HG03159 (cell line): ENCODE data around the gene ZFC3H1.

Source experiments
- ATAC-seq: cut with Tn5 transposase; IDR thresholded peaks from one replicate; pipeline ENCODE4 v1.9.1; 2021; ENCODE audit warnings: mild to moderate bottlenecking, moderate library complexity; ENCODE audit not compliant: unreplicated experiment

ZFC3H1 gene

DNA sequence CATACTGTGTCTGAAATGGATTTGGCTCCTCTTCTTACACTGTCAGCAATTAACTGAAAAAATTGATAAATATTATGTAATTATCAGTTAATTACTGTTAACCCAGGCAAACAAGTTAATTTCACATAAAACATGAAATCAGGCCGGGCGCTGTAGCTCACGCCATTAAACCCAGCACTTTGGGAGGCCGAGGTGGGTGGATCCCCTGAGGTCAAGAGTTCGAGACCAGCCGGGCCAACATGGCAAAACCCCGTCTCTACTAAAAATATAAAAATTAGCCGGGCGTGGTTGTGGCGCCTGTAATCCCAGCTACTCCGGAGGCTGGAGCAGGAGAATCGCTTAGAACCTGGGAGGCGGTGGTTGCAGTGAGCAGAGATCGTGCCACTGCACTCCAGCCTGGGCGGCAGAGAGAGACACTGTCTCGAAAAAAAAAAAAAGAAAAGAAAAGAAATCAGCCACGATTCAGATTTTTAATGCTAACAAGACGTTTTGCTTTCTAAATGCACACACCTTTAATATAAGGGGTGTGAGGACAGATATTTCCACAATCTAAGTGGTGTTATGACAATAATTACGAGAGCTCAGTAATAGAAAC, 21.8 kb upstream of the ZFC3H1 start:
- no peak for ATAC-seq

DNA sequence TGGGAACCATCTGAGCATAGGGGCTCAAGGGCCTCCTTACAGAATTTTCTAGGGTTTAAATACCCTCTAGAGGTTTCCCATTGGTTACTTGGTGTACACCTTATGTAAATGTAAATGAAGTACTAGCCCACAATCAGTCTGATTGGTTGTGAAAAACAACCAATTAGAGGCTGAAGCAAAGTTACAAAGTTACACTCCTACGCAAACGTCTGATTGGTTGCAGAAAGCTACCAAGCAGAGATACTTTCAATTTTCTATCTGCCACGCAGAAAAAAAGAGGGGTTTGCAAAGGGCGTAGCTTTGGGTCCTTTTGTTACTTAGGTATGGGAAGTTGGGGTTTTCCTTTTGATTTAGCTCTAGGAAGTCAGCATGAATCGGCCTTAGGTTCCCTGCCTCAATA, 20.4 kb upstream of the ZFC3H1 start:
- no peak for ATAC-seq

DNA sequence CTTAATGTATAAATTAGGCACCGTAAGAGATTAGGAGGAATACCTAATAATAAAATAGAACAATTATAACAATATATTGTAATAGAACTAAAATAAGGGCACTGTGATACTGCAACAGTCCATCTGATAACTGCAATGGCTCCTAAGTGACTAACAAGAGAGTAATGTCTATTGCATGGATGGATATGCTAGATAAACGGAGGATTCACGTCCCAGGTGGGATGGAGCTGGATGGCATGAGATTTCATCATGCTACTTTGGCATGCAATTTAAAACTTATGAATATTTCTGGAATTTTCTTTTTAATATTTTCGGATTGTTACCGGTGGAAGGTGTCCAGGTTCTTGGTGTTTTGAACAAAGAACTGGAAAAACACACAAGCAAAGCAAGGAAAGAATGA, 20.0 kb upstream of the ZFC3H1 start:
- no peak for ATAC-seq

DNA sequence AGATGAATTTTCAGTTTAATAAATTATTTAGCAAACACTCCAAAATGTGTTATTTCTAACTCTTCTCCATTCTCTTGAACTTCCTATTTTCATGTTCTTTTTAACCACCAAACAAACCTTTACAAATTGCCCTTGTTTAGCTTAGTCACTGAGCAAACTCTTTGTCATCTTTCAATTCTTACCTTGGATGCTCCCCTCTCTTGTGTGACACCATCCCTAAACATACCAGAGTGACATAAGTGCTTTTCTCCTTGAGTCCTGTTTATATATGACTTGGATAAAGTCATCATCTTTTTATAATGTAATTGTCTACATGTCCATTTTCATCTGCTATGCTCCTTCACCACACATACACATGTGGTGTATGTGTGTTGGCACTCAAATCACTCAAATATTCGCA, 18.8 kb upstream of the ZFC3H1 start:
- ATAC-seq: no peak

DNA sequence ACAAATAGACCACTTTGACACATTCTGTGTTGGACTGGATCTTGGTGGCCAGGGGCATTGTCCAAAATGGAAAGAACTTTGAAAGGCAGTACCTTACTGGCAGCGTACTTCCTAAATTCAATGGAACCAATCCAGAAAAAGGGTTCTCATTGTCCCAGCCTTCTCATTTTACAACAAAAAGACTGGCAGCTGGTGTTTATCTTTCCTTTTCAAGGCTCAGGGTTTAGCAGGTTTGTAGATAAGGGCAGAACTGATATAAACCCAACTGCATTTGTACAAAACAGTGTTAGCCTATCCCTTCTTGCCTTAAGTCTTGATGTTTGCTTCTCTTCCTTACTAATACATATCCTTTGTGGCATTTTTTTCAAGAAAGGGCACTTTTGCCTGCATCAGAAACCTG, 8.2 kb upstream of the ZFC3H1 start:
- no peak for ATAC-seq

DNA sequence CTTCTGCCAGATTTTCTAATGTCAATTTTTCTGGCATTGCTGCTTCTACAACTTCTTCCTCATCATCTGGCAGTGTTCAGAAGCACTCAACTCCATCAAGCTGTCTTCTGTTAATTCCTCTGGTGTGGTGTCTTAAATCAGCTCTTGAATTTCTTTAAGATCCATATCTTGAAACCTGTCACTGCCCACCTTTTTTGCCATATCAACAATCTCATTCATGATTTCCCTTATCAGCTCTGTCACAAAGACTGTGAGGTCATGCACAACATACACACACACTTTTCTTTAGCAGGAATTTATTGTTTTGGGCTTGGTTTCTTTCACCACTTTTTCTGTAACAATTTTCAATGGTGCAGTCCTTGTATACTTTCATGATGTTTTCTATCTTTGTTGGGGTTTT, 7.7 kb upstream of the ZFC3H1 start:
- no peak for ATAC-seq

DNA sequence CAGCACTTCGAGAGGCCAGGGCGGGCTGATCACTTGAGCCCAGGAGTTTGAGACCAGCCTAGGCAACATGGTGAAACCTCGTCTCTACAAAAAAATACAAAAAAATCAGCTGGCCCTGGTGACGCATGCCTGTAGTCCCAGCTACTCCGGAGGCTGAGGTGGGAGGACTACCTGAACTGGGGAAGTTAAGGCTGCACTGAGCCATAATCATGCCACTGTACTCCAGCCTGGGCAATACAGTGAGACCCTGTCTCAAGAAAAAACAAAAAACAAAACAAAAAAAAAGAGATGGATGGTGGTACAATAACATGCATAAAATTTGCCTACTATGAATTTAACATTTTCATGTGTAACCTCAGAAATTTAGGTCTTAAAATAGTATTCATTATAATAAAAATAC, 2.6 kb upstream of the ZFC3H1 start:
- no peak for ATAC-seq

DNA sequence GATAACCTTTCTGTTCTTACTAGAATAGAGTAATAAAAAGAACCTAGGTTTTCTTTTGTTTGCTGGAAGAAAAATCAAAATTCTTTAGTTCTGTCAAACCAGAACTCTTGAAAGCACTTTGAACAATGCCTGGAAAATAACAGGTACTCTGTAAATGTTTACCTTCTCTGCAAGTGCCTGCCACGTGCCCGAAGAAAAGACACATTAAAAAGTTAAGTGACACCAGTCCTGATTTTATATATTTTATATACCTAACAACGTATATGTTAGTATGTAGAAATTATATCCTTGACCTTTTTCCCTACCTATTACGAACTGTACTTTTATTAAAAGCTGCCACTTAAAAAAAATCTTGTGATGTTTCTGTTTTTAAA, 1.4 kb upstream of the ZFC3H1 start:
- ATAC-seq: no peak

DNA sequence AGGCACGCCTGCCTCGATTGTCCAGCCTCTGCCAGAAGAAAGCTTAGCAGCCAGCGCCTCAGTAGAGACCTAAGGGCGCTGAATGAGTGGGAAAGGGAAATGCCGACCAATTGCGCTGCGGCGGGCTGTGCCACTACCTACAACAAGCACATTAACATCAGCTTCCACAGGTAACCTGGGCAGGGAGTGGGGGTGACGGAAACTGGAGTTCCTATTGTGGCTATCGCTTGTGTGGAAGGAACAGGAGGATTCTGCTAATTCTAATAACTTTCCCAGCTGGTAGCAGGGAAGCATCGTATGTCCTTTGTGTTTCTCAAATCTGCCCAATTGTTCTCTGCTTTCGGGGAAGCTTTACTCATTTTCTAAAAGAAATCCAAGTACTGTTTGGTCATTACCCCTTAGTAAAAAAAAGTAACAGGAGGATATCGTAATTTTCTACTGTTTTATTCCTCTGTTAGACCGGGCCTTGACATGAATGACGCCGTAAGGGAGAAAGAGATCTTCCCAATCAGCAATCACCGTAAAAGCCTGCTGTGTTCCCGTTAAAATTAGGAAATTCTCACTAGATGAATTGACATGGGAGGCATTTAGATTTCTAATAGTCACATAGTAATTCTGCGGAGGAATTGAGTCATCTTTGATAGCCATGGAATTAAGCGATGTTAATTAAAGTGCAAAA, 902 bp upstream of the ZFC3H1 start:
- peak; percentile 17 for ATAC-seq

DNA sequence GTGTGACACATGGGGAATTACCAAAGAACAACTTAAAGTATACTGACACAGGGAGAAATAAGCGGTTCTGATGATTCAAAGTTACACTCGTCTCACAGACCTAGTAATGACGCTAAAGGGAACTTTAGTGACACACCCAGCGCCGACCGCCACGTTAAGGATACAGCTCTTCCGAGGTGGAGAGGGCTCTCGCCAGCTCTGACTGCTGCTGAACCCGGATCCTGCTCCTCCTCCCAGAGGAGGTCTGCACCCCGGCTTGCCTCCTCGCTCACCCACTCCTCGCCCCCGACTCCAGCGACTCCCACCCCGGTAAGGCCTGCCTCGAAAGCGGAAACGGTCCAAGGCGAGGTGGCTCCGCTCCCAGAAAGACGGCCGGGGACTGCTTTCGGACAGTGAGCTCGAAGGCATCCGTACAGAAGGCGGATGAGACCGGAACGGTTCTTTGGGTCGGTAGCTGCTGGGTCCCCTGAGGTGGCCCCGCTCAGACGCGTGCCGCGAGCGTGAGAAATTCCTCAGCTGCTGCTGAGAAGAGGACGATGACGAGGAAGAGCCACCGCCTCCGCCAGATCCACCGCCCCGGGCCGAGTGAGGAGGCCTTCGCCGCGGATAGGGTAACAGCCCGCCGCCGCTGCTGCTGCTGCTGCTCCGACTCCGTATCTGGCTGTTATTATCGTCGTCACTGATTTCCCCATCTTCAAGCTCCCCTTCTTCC, 643 bp downstream of the ZFC3H1 start:
- peak; percentile 30 for ATAC-seq

DNA sequence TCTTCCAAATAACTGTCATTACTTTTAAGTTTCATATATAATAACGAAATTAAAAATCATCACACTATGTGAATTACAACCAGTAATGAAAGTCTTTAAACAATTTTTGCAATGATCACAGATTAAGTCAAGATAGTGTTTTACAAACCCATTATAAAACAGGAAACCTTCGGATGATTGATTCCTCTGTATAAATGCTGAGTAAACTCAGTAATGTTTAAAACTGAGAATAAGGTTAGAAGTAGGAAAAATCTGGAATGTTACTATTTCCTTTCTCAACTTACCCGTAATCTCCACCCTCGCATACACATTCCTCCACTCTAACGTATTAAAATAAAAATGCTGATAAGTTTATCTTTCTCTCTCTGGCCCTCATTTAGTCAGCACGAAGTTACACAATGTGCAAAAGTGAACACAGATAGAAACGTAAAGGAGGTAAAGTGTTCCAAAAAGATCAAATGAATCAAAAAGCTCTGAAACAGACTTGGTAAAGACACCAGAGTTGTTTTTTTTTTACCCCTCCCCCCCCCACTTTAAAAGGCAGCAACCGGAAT, 1.6 kb downstream of the ZFC3H1 start:
- ATAC-seq: no peak

DNA sequence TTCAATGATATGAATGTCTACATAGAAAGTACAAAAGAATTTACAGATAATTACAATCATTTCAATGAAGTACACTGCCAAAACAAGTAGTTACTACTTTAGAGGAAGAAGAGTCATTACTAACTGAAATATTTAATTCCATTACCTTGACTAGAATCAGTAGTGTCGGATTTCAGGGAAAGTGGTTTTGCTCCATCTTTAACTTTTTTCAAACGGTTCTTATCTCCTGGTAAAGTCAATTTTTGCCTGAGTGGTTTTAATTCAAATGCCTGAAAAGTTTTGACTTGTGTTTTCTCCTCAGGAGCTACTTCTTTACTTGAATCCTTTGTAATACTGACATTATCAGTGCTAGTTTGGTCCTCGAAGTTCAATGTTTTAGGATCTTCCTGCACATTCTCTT, 6.9 kb downstream of the ZFC3H1 start:
- ATAC-seq: no peak

DNA sequence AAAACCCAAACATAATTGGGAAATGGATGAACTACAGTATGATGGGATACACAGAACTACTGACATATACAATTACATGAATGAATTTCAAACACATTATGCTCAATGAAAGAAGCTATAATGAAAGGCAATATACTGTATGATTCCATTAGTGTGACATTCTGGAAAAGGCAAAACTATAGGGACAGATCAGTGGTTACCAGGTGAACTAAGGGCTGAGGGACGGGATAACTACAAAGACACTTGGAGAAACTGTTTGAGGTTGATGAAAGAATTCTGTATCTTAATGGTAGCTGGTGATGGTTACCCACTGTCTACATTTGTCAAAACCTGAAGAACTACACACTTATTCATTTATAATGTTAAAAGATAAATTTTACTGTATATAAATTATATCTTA, 7.7 kb downstream of the ZFC3H1 start:
- ATAC-seq: no peak

DNA sequence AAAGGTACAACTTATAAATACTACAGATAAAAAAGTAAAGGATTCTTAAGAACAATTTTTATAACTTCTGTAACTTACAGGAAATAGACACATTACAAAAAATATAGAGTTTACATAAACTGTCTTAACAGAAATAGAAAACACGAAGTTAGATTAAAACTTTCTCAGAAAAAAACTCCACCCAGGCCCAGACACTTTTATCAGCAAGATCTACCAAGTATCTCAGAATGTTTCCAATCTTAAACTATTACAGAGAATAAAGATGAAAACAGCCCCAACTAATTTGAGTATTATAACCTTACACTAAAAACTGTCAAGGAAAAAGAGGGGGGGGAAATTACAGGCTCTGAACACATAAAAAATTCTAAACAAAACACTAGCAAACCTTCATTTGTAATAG, 8.2 kb downstream of the ZFC3H1 start:
- ATAC-seq: no peak

DNA sequence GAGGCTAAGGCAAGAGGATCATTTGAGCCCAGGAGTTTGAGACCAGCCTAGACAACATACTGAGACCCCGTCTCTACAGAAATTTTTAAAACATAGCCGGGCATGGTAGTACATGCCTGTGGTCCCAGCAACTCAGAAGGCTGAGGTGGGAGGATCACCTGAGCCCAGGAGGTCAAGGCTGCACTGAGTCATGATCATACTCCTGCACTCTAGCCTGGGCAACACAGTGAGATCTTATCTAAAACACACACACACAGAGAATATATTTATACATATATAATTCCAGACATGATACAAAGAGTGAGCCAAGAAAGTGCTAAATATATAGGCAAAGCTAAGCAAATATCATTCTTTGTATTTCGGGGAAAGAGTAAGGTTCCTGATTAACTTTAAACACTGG, 9.4 kb downstream of the ZFC3H1 start:
- ATAC-seq: no peak

DNA sequence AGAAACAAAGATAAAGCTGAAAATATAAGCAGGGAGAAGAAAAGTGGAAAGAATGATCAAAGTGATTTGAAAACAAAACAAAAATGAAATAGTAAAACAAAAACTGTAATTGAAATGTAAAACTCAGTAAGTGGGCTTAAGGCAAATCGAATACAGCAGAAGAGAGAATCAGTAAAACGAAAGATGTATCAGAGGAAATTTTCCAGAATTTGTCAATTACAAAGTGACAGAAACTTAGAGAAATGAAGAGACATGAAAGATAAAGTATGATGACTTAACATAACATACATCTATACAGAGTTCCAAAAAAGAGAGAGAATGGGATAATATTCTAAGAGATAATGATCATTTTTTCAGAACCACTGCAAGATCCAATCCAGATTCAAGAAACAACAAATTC, 10.5 kb downstream of the ZFC3H1 start:
- ATAC-seq: no peak

DNA sequence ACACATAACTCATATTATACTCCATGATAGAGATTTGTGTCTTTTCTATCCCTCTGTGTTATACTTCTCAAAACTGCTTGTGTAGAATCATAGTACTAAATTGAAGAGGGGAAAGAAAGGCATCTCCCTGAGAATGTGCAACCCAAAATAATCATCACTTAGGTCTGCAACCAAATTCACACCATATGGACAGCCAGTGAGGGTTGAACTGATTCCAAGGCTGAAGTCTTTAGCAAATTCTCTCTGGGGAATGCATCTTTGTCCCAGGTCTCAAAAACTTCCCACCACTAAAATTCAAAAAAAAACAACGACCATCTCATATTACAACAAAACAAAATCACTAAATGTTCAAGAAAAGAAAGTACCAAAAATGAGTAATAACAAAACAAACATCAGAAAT, 11.0 kb downstream of the ZFC3H1 start:
- no peak for ATAC-seq

DNA sequence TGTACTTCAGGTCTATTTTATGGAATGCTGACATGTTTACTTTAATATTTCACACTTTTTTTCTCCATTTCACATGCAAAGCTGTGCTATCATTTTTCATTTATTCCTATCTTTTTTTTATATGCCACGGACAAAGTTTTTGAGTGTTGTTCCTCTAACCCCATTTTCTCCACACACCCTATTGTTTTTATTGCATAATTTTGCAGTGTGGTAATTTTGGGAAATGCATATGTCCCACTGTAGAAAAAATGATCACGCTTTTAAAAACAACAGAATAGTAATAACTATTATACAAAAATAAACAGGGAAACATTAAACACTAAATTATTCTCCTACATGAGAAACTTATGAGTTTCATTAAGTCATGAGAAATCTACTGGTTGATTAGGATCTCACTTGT, 14.2 kb downstream of the ZFC3H1 start:
- no peak for ATAC-seq

DNA sequence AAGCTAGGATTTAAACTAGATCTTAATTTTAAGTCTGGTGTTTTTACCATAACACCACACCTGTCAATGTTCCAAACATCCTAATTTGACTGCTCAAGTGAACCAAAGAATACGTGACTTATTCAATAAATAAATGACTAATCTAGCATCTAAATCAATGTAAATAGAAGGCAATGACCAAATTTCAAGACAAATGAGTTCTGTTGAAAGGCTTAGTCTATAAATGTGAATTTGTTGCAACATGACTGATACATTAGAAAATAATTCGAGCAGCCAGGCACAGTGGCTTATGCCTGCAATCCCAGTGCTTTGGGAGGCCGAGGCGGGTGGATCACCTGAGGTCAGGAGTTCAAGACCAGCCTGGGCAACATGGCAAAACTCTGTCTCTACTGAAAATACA, 15.1 kb downstream of the ZFC3H1 start:
- no peak for ATAC-seq

DNA sequence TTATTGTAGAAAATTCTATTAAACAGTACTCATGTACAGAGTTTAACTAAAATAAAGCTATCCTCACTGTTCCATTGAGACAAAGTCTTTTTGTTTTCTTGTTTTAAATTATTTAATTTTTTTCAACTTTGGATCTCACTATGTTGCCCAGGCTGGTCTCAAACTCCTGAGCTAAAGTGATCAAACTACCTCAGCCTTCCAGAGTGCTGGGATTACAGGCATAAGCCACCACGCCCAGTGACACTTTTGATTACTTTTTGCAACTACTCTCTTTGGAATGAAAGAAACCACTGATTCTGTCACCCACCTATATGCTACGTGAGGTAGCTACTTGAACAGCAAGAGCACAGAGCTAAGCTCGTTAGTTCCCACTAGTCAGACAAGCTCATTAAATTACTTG, 17.1 kb downstream of the ZFC3H1 start:
- no peak for ATAC-seq

DNA sequence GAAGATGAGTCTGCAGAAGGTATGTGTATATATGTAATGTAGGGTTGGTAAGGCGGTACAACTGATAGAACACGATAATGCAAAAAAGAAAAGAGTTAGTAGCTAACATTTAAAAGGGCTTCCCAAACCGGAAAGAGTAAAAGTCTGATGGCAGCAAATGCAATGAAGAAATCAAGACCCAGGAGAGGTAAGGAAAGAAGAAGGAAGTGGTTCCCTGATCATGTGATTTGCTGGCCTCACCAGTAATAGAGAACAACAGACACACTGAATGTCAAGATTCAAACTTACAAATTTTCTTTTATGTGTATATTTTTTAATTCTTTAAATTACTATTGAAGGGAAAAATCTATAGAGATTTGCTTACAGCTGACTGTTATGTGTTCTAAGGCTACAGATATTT, 18.4 kb downstream of the ZFC3H1 start:
- no peak for ATAC-seq

DNA sequence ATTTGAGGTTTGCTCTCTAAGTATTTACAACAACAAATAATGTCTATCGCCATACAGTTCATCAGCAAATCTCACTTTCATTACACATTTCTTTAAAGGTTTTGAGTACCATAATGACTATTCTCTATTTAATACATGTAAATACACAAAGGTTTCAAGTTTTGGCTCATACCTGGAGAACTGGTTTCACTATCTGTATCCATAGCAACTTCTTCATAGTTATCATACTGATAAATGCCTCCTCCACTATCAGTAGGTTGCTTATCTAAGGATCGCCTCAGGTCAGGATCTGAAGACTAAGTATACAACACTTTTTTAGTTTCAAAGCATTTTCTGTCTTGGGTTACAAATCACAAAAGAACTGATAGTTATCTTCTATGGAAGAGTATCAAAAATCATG, 21.4 kb downstream of the ZFC3H1 start:
- peak; percentile 77 for ATAC-seq
